Transverse colon (tissue), 4 donors: ENCODE results near the gene SYS1.

ENCODE experiments used
- CTCF ChIP-seq, 5 experiments: fragments of 200-600 bp in 3 of 5; fragments of 450-650 bp in 2 of 5; sonication (generic) in 3 of 5; IDR thresholded peaks; 1 replicate in 2 of 5; 2 replicates in 3 of 5; pipeline ENCODE4 v1.5.1; 2016 to 2017; ENCODE audit warnings: antibody characterized with exemption in 5 of 5, inconsistent platforms in 3 of 5, mild to moderate bottlenecking in 2 of 5, moderate library complexity in 1 of 5
- POLR2A ChIP-seq: fragments of 450-650 bp; IDR thresholded peaks from one replicate; pipeline ENCODE4 v1.6.1; 2016; ENCODE audit warnings: antibody characterized with exemption, mild to moderate bottlenecking, moderate library complexity
- POLR2AphosphoS5 ChIP-seq, 3 donors: sonication (generic); formaldehyde crosslinking; IDR thresholded peaks; one replicate each; pipeline ENCODE4 v1.6.1; 2016; ENCODE audit warnings: antibody characterized with exemption in 3 of 3

GRCh38 chr20:45361793-45362192, 1.2 kb upstream of the SYS1 start:
- TF ChIP-seq CTCF (IDR thresholded peaks at IDR 0.05) (no peak), POLR2A (no peak), POLR2AphosphoS5 (IDR thresholded peaks at IDR 0.05) (no peak)
